ENCODE measurements around the gene PRM1.

The PRM1 gene

DNA sequence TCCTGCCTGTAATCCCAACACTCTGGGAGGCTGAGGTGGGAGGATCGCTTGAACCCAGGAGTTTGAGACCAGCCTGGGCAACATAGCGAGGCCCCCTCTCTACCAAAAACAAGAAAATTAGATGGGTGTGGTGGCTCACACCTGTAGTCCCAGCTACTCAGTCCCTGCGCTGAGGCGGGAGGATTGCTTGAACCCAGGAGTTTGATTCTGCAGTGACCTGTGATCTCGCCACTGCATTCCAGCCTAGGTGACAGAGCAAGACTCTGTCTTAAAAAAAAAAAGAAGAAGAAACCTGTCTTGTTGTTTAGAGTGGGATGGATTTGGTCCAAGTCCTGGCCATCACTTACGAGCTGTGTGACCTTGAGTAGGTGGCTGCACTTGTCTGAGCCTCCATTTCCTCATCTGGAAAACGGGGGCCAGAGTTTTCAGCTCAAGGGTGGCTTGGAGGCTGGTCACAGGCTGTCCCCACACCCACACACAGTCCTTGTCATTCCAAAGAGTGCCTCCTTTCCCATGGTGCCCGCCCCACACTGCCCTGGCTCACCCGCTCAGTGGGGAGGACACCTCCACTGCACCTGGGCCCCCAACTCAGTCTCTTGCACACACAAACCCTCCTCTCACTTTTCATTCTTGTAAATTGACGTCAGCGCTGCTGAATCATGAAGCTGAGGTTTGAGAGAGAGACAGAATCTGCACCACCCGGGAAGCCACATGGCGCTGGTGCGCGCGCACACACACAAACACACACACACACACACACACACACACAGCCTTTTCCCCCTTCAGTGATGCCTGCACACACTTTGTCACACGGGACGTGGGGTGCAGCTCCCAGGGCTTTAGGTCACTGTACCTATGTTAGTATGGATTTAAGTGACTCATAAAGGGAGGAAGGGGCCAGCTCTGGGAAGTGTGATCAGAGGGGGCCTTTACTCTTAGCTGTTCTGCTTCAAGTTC lies 29.3 kb downstream of the PRM1 start:
- DNase-seq: peak; percentile 82

DNA sequence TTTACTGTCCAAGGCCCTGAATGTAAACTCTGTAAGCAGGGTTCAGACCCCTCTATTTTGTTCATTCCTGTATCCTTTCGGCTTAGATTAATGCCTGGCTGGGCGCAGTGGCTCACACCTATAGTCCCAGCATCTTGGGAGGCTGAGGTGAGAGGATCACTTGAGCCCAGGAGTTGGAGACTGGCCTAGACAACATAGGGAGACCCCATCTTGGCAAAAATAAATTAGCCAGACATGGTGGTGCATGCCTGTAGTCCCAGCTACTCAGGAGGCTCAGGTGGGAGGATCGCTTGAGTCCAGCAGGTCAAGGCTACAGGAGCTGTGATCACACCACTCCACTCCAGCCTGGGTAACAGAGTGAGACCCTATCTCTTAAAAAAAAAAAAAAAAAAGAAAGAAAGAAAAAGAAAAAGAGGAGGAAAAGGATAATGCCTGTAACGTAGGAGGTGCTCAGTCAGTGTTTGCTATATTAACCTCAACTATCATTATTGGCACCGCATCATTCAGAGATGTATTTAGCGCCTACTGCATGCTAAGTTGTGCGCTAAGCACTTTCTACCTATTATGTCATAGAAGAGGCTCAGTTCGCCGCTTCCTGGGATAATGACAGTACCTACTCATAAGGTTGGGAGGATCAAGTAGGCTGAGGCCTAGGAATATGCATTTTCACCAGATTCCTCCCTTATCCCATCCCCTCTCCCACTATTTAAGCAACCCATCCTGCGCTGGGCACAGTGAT lies 30.2 kb downstream of the PRM1 start:
- DNase-seq: no peak

DNA sequence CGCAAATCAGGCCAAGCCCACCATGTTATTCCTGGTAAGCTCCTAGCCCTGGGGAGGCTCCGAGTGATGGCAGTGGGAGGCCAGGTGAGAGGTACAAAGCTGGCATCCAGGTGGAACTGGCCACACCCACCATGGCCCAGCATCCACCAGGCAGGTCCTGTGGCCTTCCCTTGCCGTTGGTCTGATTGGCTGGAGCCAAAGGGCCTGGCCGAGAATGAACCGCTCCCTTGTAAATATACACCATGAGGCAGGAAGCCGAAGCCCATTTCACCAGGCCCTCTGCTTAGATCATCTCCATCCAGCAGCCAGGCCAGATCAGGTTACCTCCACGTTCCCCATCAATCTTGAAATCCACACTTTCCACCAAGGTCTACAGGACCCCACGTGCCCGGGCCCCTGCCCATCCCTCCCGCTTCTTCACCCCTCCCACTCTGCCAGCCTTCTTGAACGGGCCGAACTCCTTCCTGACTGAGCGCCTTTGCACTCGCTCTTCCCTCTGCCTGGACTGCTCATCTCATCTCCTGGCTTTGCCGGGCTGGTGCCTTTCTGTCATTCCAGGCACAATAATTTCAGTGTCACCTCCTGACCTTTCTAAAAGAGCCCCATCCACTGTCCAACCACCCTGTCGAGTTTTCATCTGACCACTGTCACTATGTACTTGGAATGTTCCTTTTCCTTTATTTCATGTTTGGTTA lies 30.9 kb downstream of the PRM1 start:
- no peak for DNase-seq

DNA sequence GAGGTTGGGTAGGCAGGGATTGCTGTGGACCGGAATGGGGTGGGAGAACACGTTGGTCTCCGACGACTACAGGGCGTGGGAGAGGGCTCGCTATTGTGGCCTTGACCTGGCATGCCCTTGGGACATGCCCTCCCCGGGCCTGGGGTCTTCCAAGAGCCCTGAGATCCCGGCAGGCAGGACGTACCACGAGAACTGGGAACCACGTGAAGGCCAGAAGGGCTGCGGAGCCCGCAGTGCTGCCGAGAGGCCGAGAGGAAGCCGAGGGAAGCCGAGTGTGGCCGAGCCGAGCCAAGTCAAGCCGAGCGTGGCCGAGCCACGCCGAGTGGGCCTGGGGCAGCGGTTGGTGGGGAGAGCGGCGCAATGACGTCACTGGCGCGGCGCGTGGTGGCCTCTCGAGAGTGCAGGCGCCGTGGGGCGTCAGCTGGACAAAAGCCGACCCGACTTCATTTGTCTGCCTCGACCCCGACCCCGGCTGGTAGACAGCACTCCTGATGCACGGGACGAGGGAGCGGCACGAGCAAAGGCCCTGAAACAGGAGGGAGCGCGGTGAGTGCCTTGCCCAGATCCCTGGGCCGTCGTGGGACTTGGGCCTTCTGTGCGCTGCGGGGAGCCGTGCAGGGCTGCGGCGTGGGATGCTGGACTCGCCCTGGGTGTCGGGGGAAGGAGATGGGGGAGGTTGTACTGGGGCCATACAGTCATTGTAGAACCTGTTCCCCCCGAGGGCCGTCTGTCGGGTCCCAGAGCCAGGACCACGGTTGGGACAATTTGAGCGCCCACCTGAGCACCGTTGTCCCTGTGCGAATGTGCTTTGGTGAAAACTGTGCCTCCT lies 31.7 kb downstream of the PRM1 start:
- no peak for DNase-seq

DNA sequence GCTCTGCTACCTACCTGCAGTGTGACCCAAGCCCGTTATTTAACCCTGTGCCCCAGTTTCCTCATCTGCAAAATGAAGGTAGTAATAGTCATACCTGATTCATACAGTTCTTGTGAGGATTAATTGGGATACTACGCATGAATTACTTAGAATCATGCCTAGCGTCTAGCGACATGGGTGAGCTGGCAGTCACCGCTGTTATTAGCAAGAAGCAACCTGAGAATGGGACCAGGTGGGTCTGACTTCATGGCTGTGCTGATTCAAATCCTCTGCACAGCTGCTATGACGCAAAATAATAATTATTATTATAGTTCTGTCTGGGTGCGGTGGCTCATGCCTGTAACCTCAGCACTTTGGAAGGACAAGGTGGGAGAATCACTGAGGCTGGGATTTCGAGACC lies 33.0 kb downstream of the PRM1 start:
- no peak for DNase-seq

DNA sequence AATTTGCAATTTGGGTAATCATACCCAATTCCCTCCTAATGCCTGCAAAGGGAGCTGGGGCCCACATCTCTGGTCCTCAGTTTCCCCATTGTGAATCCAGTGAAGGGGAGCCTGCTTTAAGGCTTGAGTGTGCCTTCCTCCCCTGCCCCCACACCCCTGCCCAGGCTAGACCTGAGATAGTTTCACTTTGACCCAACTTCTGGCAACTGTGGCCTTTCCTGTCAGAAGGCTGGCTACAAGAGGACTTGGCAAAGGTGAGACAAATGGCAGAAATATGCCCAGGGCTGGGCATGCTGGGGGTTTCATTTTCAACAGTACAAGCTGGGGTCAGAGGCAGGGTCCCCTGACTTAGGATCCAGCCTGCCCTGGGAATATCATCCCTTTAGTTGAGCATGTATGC lies 35.1 kb downstream of the PRM1 start:
- DNase-seq: no peak

DNA sequence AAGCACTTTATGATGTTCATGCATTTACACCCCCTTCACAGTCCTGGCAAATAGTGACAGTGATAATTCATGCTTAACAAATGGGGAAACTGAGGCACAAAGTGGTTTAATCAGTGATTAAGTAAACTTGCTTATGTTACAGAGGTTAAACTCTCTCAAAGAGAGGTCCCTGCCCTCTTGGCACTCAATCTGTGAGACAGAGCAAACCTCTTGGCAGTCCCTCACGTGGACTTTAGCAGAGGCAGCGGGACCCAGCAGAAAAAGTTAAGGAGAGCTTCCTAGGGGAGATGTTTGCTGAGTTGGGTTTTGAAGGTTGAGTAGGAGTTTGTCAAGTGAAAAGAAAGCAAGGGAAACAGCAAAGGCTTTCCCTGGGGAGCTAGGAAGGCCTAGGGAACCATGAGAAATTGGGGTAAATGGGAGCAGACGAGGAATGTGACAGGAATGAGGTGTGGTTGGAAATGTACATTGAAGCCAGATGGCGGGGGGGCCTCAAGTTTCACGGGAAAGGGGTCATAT lies 35.9 kb downstream of the PRM1 start:
- DNase-seq: no peak

DNA sequence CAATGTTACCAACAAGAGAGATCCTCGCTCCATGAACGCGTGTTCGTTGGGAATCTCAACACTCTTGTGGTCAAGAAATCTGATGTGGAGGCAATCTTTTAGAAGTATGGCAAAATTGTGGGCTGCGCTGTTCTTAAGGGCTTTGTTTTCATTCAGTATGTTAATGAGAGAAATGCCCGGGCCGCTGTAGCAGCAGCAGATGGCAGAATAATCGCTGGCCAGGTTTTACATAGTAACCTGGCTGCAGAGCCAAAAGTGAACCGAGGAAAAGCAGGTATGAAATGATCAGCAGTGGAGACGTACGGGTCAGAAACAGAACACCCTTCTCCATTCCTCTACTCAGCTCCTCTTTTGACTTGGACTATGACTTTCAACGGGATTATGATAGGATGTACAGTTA lies 38.5 kb downstream of the PRM1 start:
- DNase-seq: no peak

DNA sequence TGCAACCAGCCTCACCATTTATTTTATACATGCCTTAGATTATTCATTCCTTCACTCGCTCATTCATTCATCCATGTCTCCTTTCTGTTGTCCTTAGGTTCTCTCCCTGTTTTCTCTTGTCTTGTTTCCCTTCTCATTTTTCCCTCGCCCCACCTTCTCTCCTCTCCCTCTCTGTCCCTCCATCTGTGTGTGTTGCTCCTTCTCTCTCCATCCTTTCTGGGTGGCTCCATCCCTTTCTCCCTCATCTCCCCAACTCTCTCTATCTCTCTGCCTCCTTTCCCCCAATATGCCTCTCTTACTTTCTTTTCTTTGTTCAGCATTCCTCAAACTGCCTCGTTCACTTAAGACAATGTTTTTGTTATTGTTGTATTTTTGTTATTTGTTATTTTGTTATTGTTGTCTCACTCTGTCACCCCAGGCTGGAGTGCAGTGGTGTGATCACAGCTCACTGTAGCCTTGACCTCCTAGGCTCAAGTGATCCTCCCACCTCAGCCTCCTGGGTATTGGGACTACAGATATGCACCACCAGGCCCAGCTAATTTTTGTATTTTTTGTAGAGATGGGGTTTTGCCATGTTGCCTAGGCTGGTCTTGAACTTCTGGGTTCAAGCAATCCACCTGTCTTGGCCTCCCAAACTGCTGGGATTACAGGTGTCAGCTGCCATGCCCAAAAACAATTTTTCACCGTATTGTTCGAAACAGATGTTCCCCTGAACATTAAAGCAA lies 39.5 kb downstream of the PRM1 start:
- no peak for DNase-seq

DNA sequence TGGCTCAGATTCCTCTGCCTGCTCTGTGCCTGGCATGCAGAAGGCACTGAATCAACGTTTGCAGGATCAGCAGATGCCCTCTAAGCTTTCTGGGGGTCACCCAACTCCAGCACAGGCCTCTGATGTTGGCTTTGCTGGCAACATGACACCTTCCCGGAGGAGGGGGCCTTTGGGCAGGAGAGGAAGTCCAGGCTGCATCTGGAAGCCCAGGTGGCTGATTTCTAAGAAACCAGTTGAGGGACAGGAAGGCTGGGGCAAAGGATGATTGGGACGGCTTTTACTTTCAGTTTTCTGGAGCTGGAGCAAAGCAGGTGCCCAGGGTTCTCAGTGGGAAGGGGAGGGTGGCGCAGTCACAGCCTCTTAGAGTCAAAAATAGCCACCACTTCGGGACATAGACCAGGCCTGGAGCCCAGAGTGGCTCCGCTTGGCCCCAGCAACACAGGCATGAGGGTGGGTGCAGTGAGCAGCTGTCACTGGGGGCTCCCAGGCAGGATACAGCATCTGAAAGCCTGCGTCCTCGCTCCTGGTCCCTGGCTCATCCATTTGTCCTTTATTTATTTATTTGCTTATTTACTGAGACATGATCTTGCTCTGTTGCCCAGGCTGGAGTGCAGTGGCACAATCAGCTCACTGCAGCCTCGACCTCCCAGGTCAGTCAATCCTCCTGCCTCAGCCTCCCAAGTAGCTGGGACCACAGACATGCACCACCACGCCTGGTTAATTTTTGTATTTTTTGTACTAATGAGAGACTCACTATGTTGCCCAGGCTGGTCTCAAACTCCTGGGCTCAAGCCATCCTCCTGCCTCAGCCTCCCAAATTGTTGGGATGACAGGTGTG lies 40.3 kb downstream of the PRM1 start:
- DNase-seq: no peak

DNA sequence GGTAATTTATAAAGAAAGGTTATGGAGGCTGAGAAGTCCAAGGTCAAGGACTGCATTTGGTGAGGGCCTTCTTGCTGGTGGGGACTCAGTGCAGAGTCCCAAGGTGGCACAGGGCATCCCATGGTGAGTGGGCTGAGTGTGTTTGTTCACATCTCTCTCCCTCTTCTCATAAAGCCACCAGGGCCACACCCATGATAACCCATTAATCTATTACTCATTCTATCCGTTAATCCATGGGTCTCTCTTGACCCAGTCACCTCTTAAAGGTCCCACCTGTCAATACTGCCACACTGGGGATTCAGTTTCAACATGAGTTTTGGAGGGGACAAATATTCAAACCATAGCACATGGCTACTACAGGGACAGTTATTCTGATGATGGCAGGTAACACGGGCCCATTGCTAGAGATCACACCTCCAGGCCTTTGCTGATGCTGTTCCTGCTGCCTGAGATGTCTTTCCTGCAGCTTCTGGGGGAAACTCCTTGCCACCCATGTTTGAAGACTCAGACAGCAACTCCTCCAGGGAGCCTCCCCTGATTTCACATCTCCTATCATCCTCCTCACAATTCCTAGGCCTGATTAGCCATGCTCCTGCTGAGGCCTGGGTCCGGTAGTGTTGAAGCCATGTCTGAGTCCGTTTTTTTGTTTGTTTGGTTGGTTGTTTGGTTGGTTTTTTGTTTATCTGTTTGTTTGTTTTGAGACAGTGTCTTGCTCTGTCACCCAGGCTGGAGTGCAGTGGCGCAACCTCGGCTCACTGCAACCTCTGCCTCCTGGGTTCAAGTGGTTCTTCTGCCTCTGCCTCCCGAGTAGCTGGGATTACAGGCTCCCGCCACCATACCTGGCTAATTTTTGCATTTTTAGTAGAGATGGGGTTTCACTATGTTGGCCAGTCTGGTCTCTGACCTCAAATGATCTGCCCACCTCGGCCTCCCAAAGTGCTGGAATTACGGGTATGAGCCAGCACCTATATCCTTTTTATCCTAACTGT lies 41.2 kb downstream of the PRM1 start:
- DNase-seq: no peak

DNA sequence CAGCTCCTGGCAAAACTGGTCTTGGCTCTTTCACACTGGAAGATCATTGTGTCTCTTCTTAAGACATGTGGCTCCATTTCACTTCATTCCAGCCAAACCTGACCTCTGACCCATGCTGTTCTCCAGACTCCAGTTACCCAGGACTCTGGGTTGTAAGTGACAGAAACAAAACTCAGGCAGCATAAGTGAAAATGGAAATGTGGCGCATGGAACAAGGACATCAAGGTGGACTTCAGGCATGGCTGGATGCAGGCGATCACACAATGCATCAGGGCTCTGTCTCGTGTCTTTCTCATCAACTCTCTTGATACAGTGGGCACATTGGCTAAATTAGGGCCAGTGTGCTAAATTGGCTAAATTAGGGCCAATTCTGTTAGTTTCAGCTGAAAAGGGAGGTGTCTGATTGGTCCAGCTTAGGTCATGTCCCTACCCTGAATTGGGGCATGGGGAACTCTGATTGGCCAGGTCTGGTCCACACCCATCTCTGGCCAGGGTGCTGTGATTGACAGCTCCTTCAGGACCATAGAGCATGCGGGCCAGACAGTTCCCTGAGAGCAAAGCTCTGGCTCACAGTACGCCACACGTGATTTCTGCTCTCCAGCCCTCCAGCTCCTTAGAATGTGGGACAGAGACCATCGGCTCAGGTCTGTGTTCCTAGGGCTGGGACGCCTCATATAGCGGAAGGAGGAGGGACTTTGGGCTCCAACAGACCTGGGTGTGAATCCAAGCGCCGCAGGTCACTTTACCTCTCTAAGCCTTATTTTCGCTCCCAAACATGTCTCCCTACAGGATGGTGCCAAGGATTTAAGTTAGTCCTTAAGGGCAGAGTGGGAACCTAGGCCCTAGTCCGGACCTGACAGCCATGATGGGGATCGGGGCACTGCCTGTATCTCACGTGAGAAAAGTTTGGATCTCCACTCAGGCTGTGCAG lies 42.6 kb downstream of the PRM1 start:
- no peak for DNase-seq

DNA sequence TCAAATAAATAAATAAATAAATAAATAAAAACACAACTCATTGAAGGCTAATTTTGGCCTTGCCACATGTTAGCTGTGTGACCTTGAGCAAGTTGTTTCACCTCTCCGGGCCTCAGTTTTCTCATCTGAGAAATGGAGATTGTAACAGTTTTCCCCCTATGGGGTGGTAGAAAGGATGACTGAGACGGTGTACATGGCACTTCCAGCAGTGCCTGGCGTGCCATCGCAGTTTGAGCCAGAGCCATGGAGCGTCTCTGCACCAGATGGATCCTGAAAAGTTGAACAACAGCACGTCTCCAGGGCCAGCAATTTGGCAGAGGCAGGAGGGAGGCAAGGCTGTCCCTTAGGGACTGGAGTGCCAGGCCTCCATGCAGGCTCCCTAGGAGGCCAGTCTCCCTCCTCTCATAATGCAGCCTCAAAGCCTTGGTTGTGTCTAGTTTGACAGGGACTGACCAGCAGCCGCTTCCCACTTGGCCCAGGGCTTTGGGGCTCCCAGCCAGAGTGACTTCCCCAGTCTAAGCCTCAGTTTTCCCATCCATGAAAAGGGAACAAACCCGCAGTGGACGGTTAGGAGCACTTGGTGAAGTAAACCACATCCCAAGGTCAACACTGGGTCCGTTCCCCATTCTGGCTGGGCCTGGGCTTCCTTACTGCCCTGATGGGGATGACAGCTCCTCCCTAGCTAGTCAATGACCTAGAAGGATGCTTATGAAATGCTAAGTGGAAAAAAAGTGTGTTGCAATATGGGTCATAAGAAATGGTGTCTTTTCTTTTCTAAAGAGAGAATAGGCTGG lies 44.5 kb downstream of the PRM1 start:
- peak; percentile 44 for DNase-seq

DNA sequence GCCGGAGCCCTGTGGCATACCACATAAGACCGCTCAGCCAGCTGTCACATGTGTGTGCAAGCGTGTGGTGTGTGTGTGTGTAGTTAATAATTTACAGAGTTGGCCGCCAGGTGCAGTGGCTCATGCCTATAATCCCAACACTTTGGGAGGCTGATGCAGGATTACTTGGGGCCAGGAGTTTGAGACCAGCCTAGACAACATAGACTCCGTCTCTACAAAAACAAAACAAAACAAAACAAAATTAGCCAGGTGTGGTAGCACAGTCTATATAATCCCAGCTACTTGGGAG lies 45.5 kb downstream of the PRM1 start:
- no peak for DNase-seq

DNA sequence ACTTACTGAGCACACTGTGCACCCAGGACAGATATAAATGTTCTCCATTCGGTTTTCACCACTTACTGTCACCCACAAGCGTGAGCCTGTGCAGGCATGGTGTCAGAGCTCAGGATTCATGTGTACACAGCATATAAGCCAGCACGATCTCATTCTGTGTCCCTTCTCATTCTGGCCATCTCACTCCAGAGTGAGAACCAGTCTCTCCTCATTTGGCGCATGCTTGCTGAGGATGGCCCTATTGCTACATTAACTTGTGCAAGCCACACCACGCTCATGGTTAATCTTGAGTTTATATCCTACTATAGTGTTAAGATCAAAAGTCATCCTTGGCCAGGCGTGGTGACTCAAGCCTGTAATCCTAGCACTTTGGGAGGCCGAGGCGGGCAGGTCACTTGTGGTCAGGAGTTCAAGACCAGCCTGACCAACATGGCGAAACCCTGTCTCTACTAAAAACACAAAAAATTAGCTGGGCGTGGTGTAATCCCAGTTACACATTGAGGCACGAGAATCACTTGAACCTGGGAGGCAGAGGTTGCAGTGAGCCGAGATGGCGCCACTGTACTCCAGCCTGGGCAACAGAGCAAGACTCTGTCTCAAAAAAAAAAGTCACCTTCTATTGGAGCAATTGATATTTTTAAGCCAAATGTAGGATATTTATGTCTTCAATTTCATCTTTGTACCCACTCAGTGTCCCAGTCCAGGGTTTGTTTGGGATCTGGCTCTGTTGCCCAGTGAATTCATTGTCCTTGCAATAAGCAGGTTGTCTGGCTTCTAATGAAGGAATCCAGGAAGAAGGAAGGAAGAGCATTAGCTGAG lies 46.0 kb downstream of the PRM1 start:
- no peak for DNase-seq

DNA sequence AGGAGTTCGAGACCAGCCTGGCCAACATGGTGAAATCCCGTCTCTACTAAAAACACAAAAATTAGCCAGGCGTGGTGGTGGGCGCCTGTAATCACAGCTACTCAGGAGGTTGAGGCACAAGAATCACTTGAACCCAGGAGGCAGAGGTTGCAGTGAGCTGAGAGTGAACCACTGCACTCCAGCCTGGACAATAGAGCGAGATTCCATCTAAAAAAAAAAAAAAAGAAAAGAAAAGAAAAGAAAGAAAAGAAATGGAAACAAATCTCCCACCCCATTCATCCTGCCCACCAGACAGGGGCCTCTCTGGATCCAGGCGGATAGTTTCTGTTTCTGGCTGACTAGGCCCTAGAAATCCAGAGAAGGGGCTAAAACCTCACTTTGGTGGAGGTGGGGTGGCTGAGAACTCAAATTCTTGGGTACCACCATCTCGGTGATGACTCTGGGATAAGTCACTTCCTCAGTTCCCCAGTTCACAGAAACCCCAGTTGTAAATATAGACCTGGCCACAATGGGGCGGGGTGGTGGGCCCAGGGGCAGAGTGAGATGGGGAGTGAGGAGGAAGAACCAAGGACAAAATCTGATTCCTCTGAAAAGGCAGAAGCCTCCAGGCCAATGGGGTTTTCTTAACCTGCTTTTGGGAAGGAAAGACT lies 47.3 kb downstream of the PRM1 start:
- peak; percentile 50 for DNase-seq
